Astrocyte (in vitro differentiated cells and primary cell): Measurements from ENCODE around the gene ASXL1.

Source experiments
- CTCF ChIP-seq: IDR thresholded peaks from 2 replicates; pipeline ENCODE4 v1.5.1; 2011; ENCODE audit warnings: low read depth, mild to moderate bottlenecking, inconsistent platforms, low read length, moderate library complexity; ENCODE audit not compliant: insufficient read depth
- EZH2 ChIP-seq: IDR thresholded peaks from 2 replicates; pipeline ENCODE4 v1.6.1; 2012; ENCODE audit warnings: mild to moderate bottlenecking, low read length, inconsistent platforms; ENCODE audit not compliant: insufficient read depth

GRCh38 chr20:32479012-32479411 is 120.9 kb downstream of the ASXL1 start:
- TF ChIP-seq CTCF, result no peak
- no peak for TF ChIP-seq EZH2
